ENCODE data around the gene SDCBP2. TPM values are rescaled to one million over a fixed set of nuclear protein-coding genes. Genes with fewer than 3 reads are reported as not detected.

Gene SDCBP2
- total and polyA plus RNA-seq, 10 of the 15 experiments (the other 5 are each of a cell fraction or from before 2014, with no cell fraction given) = 0.16 to 2.4 (median 1.1) TPM; not detected in 1

Other genes starting within 250 kb of the SDCBP2 start
Only the 7 nearest of the 9 such genes appear.
- gene TMEM74B, start 144.2 kb downstream of the SDCBP2 start, total RNA-seq (2014; rRNA removed) = not detected in 2 replicates
- not detected in 2 replicates for gene TMEM74B, start 144.2 kb downstream of the SDCBP2 start, total RNA-seq (2014; rRNA removed; fragmentation: Illumina TruSeq; extraction: Trizol)
- not detected in 2 replicates for gene TMEM74B, start 144.2 kb downstream of the SDCBP2 start, total RNA-seq (2021)
- 0.06 and 0.07 TPM in 2 replicates for gene TMEM74B, start 144.2 kb downstream of the SDCBP2 start, polyA plus RNA-seq (2011; rRNA removed)
- not detected in 2 replicates for gene TMEM74B, start 144.2 kb downstream of the SDCBP2 start, polyA plus RNA-seq (2014; fragmentation: Illumina TruSeq; extraction: Trizol)
- gene TMEM74B, start 144.2 kb downstream of the SDCBP2 start, polyA plus RNA-seq (2014; fragmentation: Nextera tagmentation; extraction: Ambion mirVana) = not detected
- gene TMEM74B, start 144.2 kb downstream of the SDCBP2 start, polyA plus RNA-seq (2014; rRNA removed) = not detected in 2 replicates
- gene TMEM74B, start 144.2 kb downstream of the SDCBP2 start, polyA plus RNA-seq (2016; fragmentation: Nextera tagmentation; extraction: Ambion mirVana) = not detected
- not detected in 2 replicates for gene C20orf202, start 125.7 kb downstream of the SDCBP2 start, total RNA-seq (2014; rRNA removed)
- gene C20orf202, start 125.7 kb downstream of the SDCBP2 start, total RNA-seq (2014; rRNA removed; fragmentation: Illumina TruSeq; extraction: Trizol) = not detected in 2 replicates
- not detected in 2 replicates for gene C20orf202, start 125.7 kb downstream of the SDCBP2 start, total RNA-seq (2021)
- 0.04 and 0.10 TPM in 2 replicates for gene C20orf202, start 125.7 kb downstream of the SDCBP2 start, polyA plus RNA-seq (2011; rRNA removed)
- gene C20orf202, start 125.7 kb downstream of the SDCBP2 start, polyA plus RNA-seq (2014; fragmentation: Illumina TruSeq; extraction: Trizol) = 0.04 TPM in 1 of 2 replicates, not detected in the other
- not detected for gene C20orf202, start 125.7 kb downstream of the SDCBP2 start, polyA plus RNA-seq (2014; fragmentation: Nextera tagmentation; extraction: Ambion mirVana)
- 0.08 TPM in 1 of 2 replicates, not detected in the other for gene C20orf202, start 125.7 kb downstream of the SDCBP2 start, polyA plus RNA-seq (2014; rRNA removed)
- not detected for gene C20orf202, start 125.7 kb downstream of the SDCBP2 start, polyA plus RNA-seq (2016; fragmentation: Nextera tagmentation; extraction: Ambion mirVana)
- gene RAD21L1, start 103.1 kb downstream of the SDCBP2 start, total RNA-seq (2014; rRNA removed) = not detected in 2 replicates
- gene RAD21L1, start 103.1 kb downstream of the SDCBP2 start, total RNA-seq (2014; rRNA removed; fragmentation: Illumina TruSeq; extraction: Trizol) = not detected in 2 replicates
- gene RAD21L1, start 103.1 kb downstream of the SDCBP2 start, total RNA-seq (2021) = not detected in 2 replicates
- not detected in 2 replicates for gene RAD21L1, start 103.1 kb downstream of the SDCBP2 start, polyA plus RNA-seq (2011; rRNA removed)
- 0.14 TPM in 1 of 2 replicates, not detected in the other for gene RAD21L1, start 103.1 kb downstream of the SDCBP2 start, polyA plus RNA-seq (2014; fragmentation: Illumina TruSeq; extraction: Trizol)
- gene RAD21L1, start 103.1 kb downstream of the SDCBP2 start, polyA plus RNA-seq (2014; fragmentation: Nextera tagmentation; extraction: Ambion mirVana) = not detected
- gene RAD21L1, start 103.1 kb downstream of the SDCBP2 start, polyA plus RNA-seq (2014; rRNA removed) = not detected in 2 replicates
- gene RAD21L1, start 103.1 kb downstream of the SDCBP2 start, polyA plus RNA-seq (2016; fragmentation: Nextera tagmentation; extraction: Ambion mirVana) = not detected
- gene SNPH, start 62.8 kb downstream of the SDCBP2 start, total RNA-seq (2014; rRNA removed) = 0.45 and 0.49 TPM in 2 replicates
- gene SNPH, start 62.8 kb downstream of the SDCBP2 start, total RNA-seq (2014; rRNA removed; fragmentation: Illumina TruSeq; extraction: Trizol) = 0.13 and 0.14 TPM in 2 replicates
- gene SNPH, start 62.8 kb downstream of the SDCBP2 start, total RNA-seq (2021) = 0.31 and 0.53 TPM in 2 replicates
- gene SNPH, start 62.8 kb downstream of the SDCBP2 start, polyA plus RNA-seq (2011; rRNA removed) = not detected in 2 replicates
- gene SNPH, start 62.8 kb downstream of the SDCBP2 start, polyA plus RNA-seq (2014; fragmentation: Illumina TruSeq; extraction: Trizol) = 0.05 and 0.15 TPM in 2 replicates
- under 1 TPM in 1 of 2 experiments, not detected in 1; 0.02 TPM for gene SNPH, start 62.8 kb downstream of the SDCBP2 start, polyA plus RNA-seq (2014; fragmentation: Nextera tagmentation; extraction: Ambion mirVana)
- 0.27 and 0.40 TPM in 2 replicates for gene SNPH, start 62.8 kb downstream of the SDCBP2 start, polyA plus RNA-seq (2014; rRNA removed)
- gene SNPH, start 62.8 kb downstream of the SDCBP2 start, polyA plus RNA-seq (2016; fragmentation: Nextera tagmentation; extraction: Ambion mirVana) = under 1 TPM; 0.37 to 0.44 TPM
- 88.4 and 103 TPM in 2 replicates for gene FKBP1A, start 63.9 kb upstream of the SDCBP2 start, total RNA-seq (2014; rRNA removed)
- 121 and 129 TPM in 2 replicates for gene FKBP1A, start 63.9 kb upstream of the SDCBP2 start, total RNA-seq (2014; rRNA removed; fragmentation: Illumina TruSeq; extraction: Trizol)
- 249 and 256 TPM in 2 replicates for gene FKBP1A, start 63.9 kb upstream of the SDCBP2 start, total RNA-seq (2021)
- 412 and 519 TPM in 2 replicates for gene FKBP1A, start 63.9 kb upstream of the SDCBP2 start, polyA plus RNA-seq (2011; rRNA removed)
- 687 and 768 TPM in 2 replicates for gene FKBP1A, start 63.9 kb upstream of the SDCBP2 start, polyA plus RNA-seq (2014; fragmentation: Illumina TruSeq; extraction: Trizol)
- 100 to 1,000 TPM; 150 to 166 TPM for gene FKBP1A, start 63.9 kb upstream of the SDCBP2 start, polyA plus RNA-seq (2014; fragmentation: Nextera tagmentation; extraction: Ambion mirVana)
- gene FKBP1A, start 63.9 kb upstream of the SDCBP2 start, polyA plus RNA-seq (2014; rRNA removed) = 258 and 259 TPM in 2 replicates
- 100 to 1,000 TPM; 590 TPM for gene FKBP1A, start 63.9 kb upstream of the SDCBP2 start, polyA plus RNA-seq (2016; fragmentation: Nextera tagmentation; extraction: Ambion mirVana)
- 34.8 and 34.9 TPM in 2 replicates for gene NSFL1C, start 137.7 kb upstream of the SDCBP2 start, total RNA-seq (2014; rRNA removed)
- gene NSFL1C, start 137.7 kb upstream of the SDCBP2 start, total RNA-seq (2014; rRNA removed; fragmentation: Illumina TruSeq; extraction: Trizol) = 19.5 and 21.5 TPM in 2 replicates
- 74.4 and 75.8 TPM in 2 replicates for gene NSFL1C, start 137.7 kb upstream of the SDCBP2 start, total RNA-seq (2021)
- 19.9 and 31.0 TPM in 2 replicates for gene NSFL1C, start 137.7 kb upstream of the SDCBP2 start, polyA plus RNA-seq (2011; rRNA removed)
- 75.4 and 77.5 TPM in 2 replicates for gene NSFL1C, start 137.7 kb upstream of the SDCBP2 start, polyA plus RNA-seq (2014; fragmentation: Illumina TruSeq; extraction: Trizol)
- gene NSFL1C, start 137.7 kb upstream of the SDCBP2 start, polyA plus RNA-seq (2014; fragmentation: Nextera tagmentation; extraction: Ambion mirVana) = 10 to 100 TPM; 27.7 to 29.4 TPM
- gene NSFL1C, start 137.7 kb upstream of the SDCBP2 start, polyA plus RNA-seq (2014; rRNA removed) = 41.5 and 49.4 TPM in 2 replicates
- gene NSFL1C, start 137.7 kb upstream of the SDCBP2 start, polyA plus RNA-seq (2016; fragmentation: Nextera tagmentation; extraction: Ambion mirVana) = 100 to 1,000 TPM in 1 of 2 experiments, 10 to 100 TPM in 1; 92.2 to 100 TPM
- not detected in 2 replicates for gene SIRPB2, start 162.3 kb upstream of the SDCBP2 start, total RNA-seq (2014; rRNA removed)
- gene SIRPB2, start 162.3 kb upstream of the SDCBP2 start, total RNA-seq (2014; rRNA removed; fragmentation: Illumina TruSeq; extraction: Trizol) = not detected in 2 replicates
- not detected in 2 replicates for gene SIRPB2, start 162.3 kb upstream of the SDCBP2 start, total RNA-seq (2021)
- gene SIRPB2, start 162.3 kb upstream of the SDCBP2 start, polyA plus RNA-seq (2011; rRNA removed) = not detected in 2 replicates
- gene SIRPB2, start 162.3 kb upstream of the SDCBP2 start, polyA plus RNA-seq (2014; fragmentation: Illumina TruSeq; extraction: Trizol) = not detected in 2 replicates
- not detected for gene SIRPB2, start 162.3 kb upstream of the SDCBP2 start, polyA plus RNA-seq (2014; fragmentation: Nextera tagmentation; extraction: Ambion mirVana)
- not detected in 2 replicates for gene SIRPB2, start 162.3 kb upstream of the SDCBP2 start, polyA plus RNA-seq (2014; rRNA removed)
- gene SIRPB2, start 162.3 kb upstream of the SDCBP2 start, polyA plus RNA-seq (2016; fragmentation: Nextera tagmentation; extraction: Ambion mirVana) = not detected

All from GM12878 (cell line).